Memory B cell (primary cell): Measurements from ENCODE around the gene KDM4B.
"Not testable (repeated sequence)": the region's sequence is repeated elsewhere in the genome, so short reads cannot be mapped to it uniquely, and the experiment has no call there.

Experiments
- ATAC-seq: fragments of 150-1000 bp; cut with Tn5 transposase; 2 replicates; pipeline ENCODE4 v1.10.0; 2021; ENCODE audit warnings: low read depth, mild to moderate bottlenecking, moderate library complexity
- DNase-seq, 2 donors: peaks; one replicate each; pipeline ENCODE4 v3.0.0; 2022; ENCODE audit warnings: low spot score in 2 of 2
- H3K27ac Mint-ChIP-seq: one replicate; pipeline ENCODE4 v1.8.0; 2022; ENCODE audit warnings: mild to moderate bottlenecking, moderate library complexity, mixed read lengths
- H3K27me3 Mint-ChIP-seq: one replicate; pipeline ENCODE4 v1.8.0; 2022; ENCODE audit warnings: mixed read lengths
- H3K36me3 Mint-ChIP-seq: one replicate; pipeline ENCODE4 v1.8.0; 2022; ENCODE audit warnings: mild to moderate bottlenecking, mixed read lengths
- H3K4me1 Mint-ChIP-seq: one replicate; pipeline ENCODE4 v1.8.0; 2022; ENCODE audit warnings: mixed read lengths
- H3K4me3 Mint-ChIP-seq: one replicate; pipeline ENCODE4 v1.8.0; 2022; ENCODE audit warnings: mild to moderate bottlenecking, moderate library complexity, mixed read lengths
- H3K9me3 Mint-ChIP-seq: one replicate; pipeline ENCODE4 v1.8.0; 2022; ENCODE audit warnings: mixed read lengths

Gene KDM4B

DNA sequence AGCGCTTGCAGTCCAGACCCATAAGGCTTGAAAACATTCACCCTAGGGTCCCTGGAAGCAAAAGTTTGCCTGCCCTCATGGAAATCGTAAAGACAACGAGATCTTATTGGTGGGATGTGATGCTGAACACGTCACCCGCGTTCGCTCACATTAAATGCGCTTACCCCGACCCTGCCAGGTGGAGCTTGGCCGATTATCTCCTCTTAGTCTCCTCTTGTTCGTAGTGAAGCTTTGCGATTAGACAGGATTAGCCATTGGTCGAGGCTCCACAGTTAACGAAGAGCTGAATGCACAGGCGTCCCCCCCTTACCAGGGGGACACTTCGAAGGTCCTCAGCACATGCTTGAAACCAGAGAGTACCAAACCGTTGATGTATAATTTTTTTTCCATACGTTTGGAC lies 16.0 kb upstream of the KDM4B start:
- Mint-ChIP-seq H3K4me3 (no peak overlapping the region), H3K27me3 (no peaks in the 10 kb centered on the region), H3K36me3 (no peaks in the 10 kb centered on the region), H3K27ac (no peak overlapping the region), H3K4me1 (no peaks in the 10 kb centered on the region), H3K9me3 (no peaks in the 10 kb centered on the region)
- no peak for ATAC-seq
- no peak for DNase-seq

DNA sequence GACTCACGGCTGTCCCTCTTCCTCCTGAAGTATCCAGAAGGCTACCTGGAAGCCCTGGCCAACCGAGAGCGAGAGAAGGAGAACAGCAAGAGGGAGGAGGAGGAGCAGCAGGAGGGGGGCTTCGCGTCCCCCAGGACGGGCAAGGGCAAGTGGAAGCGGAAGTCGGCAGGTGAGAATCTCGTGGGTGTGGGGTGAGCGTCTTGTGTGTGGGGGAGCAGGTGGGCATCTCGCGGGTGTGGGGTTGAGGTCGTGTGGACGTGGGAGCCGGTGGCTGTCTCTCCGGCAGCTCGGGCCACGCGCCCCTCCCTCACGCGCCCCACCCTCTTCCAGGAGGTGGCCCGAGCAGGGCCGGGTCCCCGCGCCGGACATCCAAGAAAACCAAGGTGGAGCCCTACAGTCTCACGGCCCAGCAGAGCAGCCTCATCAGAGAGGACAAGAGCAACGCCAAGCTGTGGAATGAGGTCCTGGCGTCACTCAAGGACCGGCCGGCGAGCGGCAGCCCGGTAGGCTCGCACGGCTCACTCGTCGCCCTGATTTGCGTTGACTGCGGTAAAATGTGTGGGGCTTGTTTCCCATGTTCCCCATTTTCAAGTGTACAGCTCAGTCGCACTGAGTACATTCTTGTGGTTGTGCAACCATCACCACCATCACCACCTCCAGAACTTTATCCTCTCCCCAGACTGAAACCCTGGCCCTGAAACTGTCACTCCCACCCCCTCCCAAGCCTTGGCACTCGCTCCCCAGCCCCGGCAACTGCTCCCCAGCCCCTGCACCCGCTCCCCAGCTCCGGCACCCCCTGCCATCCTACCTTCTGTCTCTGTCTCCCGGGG lies 14.4 kb upstream of the KDM4B start:
- H3K36me3 Mint-ChIP-seq, DNase-seq, H3K27me3 Mint-ChIP-seq, H3K27ac Mint-ChIP-seq, H3K9me3 Mint-ChIP-seq, H3K4me1 Mint-ChIP-seq, ATAC-seq, H3K4me3 Mint-ChIP-seq: not testable (repeated sequence)

DNA sequence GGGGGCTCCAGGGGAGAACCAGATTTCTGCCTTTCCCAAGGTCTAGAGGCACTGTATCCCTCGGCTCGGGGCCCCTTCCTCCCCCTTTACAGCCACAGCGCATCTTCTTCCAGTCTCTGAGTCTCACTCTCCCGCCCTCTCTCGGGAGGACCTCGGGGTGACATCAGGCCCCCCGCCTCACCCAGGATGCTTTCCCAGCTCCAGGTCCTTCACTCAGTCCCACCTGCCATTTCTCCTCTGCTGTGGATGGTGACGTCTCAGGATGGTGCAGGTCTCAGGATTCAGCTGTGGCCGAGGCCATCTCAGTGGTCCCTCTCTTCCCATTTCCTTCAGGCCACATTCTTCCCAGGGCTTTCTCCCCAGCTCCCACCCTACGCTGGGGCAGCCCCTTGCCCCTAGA lies 13.6 kb upstream of the KDM4B start:
- DNase-seq, result no peak
- H3K4me3 Mint-ChIP-seq, result no peak overlapping the region
- no peak for ATAC-seq
- H3K27me3 Mint-ChIP-seq, result no peaks in the 10 kb centered on the region
- no peaks in the 10 kb centered on the region for H3K36me3 Mint-ChIP-seq
- no peak overlapping the region for H3K27ac Mint-ChIP-seq
- H3K4me1 Mint-ChIP-seq, result peaks cover 4% of the 10 kb centered on the region
- no peaks in the 10 kb centered on the region for H3K9me3 Mint-ChIP-seq

DNA sequence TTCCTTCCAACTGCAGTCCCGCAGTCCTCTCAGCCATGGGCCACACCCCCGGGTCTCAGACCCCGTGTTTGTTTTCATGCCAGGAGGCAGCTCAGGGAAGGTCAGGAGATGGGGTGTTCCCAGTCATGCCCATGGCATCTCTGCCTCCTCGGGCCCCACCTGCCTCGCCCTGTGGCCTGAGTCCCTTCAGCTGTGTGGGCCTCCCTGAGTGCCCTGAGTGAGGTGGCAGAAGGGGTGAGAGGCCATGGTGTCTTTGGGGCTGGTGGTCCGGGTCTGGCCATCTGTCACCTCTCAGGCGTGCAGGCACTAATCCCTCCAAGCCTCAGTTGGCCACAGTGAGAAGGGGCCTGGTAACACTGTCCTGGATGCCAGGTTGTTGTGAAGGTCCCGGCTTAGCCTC lies 10.9 kb upstream of the KDM4B start:
- ATAC-seq (no peak), DNase-seq (no peak)
- no peaks in the 10 kb centered on the region for H3K36me3 Mint-ChIP-seq
- H3K27ac Mint-ChIP-seq, result no peak overlapping the region
- H3K27me3 Mint-ChIP-seq, result no peaks in the 10 kb centered on the region
- H3K9me3 Mint-ChIP-seq, result no peaks in the 10 kb centered on the region
- H3K4me3 Mint-ChIP-seq, result no peak overlapping the region
- peaks cover 4% of the 10 kb centered on the region for H3K4me1 Mint-ChIP-seq

DNA sequence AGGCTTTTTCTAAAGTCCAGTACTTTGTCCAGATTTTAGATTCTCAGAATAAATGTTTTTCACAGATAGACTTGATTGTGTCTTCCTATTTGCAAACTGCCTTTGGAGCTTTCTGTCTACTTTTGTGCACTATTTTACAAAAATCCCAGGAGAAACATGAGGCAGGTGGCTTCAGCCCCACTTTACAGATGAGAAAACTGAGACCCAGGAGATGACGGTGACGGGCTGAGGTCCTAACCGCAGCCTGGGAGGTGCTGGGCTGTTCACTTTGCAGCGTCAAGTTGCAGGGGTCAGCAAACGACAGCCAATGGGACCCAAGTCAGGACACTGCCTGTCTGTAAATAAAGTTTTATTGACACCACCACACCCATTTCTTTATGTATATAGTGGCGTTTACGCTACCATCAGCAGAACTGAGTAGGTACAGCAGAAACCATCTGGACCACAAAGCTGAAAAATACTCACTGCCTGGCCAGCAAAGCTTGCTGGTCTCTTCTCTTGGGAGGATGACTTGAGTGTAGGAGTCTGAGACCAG lies 6.8 kb upstream of the KDM4B start:
- Mint-ChIP-seq H3K9me3 (no peaks in the 10 kb centered on the region), H3K36me3 (no peaks in the 10 kb centered on the region)

DNA sequence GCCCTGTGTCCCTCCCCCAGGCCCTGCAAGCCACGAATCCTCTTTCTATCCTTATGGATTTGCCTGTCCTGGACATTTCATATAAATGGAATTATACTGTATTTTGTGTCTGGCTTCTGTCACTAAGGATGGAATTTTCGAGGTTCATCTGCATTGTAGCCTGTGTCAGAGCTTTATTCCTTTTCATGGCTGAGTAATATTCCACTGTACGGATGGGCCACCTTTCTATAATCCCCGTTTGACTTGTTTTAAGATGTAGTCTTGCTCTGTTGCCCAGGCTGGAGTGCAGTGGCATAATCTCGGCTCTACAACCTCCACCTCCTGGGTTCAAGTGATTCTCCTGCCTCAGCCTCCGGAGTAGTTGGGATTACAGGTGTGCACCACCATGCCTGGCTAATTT lies 3.9 kb upstream of the KDM4B start:
- DNase-seq, result no peak
- Mint-ChIP-seq H3K36me3 (no peaks in the 10 kb centered on the region), H3K27me3 (no peaks in the 10 kb centered on the region), H3K27ac (no peak overlapping the region), H3K9me3 (no peaks in the 10 kb centered on the region), H3K4me3 (no peak overlapping the region), H3K4me1 (peaks cover 8% of the 10 kb centered on the region)
- no peak for ATAC-seq

More for the DNA sequence above, 6.8 kb upstream of the KDM4B start:
- no peak for ATAC-seq
- no peak for DNase-seq
- no peaks in the 10 kb centered on the region for H3K27me3 Mint-ChIP-seq
- H3K27ac Mint-ChIP-seq, result no peak overlapping the region
- no peak overlapping the region for H3K4me3 Mint-ChIP-seq
- H3K4me1 Mint-ChIP-seq, result peaks cover 4% of the 10 kb centered on the region

DNA sequence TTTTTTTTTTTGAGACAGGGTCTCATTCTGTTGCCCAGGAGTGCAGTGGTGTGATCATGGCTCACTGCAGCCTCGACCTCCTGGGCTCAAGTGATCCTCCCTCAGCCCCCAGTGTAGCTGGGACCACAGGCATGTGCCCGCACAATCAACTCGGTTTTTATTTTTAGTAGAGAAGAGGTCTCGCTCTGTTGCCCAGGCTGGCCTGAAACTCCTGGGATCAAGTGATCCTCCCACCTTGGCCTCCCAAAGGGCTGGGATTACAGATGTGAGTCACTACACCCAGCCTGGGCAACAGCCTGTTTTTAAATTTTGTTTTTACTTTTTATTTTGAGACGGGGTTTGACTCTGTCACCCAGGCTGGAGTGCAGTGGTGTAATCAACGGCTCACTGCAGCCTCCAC lies 2.3 kb upstream of the KDM4B start:
- peaks cover 22% of the 10 kb centered on the region for H3K4me1 Mint-ChIP-seq
- no peaks in the 10 kb centered on the region for H3K36me3 Mint-ChIP-seq
- ATAC-seq, result no peak
- H3K9me3 Mint-ChIP-seq, result no peaks in the 10 kb centered on the region
- H3K27ac Mint-ChIP-seq, result no peak overlapping the region
- H3K4me3 Mint-ChIP-seq, result no peak overlapping the region
- no peaks in the 10 kb centered on the region for H3K27me3 Mint-ChIP-seq
- no peak for DNase-seq

DNA sequence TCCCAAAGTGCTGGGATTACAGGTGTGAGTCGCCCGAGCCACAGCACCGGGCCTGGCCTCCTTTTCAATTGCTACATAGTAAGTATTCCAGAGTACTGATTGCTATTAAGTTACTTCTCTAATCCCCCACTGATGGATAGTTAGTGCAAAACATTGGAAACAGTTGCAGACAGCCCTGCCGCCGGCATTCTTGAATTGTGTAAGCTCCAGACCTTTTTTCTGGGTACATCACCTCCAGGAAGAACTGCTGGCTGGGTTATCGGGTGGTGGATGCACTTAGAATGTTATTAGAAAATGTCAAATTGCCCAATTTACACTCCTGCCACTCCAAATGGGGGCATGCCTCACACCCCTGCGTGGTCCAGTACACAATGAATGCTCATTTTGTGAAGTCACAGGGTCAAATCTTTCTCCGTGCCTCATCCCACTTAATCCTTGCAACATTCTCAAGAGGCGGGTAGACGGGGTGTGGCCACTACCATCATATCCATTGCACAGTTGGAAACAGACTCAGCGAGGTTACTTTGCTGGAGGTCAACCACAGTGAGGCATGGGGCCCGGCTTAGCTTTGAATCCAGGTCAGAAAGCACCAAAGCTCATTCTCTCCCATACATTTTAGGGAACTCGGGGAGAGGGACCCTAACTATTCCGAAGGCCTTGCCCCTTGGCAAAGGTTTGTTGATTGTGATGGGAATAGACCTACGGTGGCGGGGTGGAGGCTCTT lies 1.0 kb upstream of the KDM4B start:
- ATAC-seq, result no peak
- H3K4me3 Mint-ChIP-seq, result peak overlapping the region; percentile 84

DNA sequence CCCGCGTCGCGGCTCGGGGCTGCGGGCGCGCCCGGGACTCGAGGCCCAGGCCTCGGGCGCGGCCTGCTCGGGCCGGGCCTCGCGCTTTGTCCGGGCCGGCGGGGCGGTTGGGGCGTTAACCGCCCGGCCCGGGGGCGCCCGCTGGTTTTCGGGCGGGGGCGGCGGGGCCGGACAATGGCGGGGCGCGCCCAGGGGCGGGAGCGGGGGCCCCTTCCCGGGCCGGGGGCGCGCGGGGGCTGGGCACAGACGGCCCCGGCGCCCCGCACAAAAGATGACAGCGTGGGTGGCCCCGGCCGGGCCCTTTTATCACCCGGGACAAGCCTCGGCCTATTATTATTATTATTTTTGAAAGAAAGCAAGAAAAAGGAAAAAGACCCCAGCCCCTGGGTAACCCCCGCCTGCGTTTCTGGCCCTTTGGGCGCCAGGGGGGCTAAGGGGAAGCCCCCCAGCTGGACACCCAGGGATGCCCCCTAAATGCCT lies 419 bp downstream of the KDM4B start:
- Mint-ChIP-seq H3K9me3 (no peaks in the 10 kb centered on the region), H3K27me3 (no peaks in the 10 kb centered on the region), H3K27ac (peak overlapping the region; percentile 87), H3K4me1 (peaks cover 26% of the 10 kb centered on the region), H3K4me3 (peak overlapping the region; percentile 91), H3K36me3 (no peaks in the 10 kb centered on the region)
- ATAC-seq (no peak), DNase-seq (no peak)

More for the DNA sequence above, 1.0 kb upstream of the KDM4B start:
- no peak for DNase-seq
- Mint-ChIP-seq H3K27ac (peak overlapping the region; percentile 87), H3K4me1 (peaks cover 25% of the 10 kb centered on the region), H3K27me3 (no peaks in the 10 kb centered on the region), H3K9me3 (no peaks in the 10 kb centered on the region), H3K36me3 (no peaks in the 10 kb centered on the region)

DNA sequence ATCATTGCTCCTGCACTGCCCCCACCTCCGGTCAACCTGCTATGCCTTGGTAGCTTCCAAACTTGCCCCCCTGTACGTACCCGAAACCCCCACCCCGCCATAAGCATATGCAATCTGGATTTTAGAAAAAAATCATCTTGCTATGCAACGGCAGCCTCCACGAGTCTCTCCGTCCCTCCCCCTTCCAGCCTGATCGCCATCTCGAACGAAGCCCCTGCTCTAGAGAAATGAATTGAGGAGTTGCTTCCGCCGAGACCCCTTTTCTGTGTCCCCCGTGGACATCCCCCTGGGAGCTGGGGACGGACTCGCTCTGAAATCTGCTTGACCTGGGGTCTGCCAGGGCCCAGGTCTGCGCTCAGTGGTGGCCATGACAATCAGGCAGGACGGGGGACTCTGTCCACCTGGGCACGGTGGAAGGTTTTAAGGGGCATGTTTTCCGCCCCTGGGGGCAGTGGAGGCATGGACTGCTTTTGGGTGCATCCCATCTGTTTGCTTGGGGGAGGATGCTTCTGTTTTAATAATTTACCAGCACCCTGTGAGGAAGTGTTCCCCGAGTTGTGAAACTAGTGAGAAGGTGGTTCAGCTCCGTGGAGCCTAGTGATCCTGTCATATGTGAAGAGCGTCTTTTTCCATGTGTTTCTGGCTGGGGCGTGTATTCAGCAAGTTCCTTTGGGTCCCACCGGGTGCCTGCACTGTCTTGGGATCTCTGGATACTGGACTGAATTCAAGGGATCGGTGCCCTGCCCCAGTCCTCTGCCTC lies 1.0 kb downstream of the KDM4B start:
- ATAC-seq, result no peak
- Mint-ChIP-seq H3K4me3 (peak overlapping the region; percentile 91), H3K9me3 (no peaks in the 10 kb centered on the region), H3K4me1 (peaks cover 29% of the 10 kb centered on the region), H3K27me3 (no peaks in the 10 kb centered on the region), H3K27ac (peak overlapping the region; percentile 85), H3K36me3 (no peaks in the 10 kb centered on the region)
- DNase-seq, result no peak

DNA sequence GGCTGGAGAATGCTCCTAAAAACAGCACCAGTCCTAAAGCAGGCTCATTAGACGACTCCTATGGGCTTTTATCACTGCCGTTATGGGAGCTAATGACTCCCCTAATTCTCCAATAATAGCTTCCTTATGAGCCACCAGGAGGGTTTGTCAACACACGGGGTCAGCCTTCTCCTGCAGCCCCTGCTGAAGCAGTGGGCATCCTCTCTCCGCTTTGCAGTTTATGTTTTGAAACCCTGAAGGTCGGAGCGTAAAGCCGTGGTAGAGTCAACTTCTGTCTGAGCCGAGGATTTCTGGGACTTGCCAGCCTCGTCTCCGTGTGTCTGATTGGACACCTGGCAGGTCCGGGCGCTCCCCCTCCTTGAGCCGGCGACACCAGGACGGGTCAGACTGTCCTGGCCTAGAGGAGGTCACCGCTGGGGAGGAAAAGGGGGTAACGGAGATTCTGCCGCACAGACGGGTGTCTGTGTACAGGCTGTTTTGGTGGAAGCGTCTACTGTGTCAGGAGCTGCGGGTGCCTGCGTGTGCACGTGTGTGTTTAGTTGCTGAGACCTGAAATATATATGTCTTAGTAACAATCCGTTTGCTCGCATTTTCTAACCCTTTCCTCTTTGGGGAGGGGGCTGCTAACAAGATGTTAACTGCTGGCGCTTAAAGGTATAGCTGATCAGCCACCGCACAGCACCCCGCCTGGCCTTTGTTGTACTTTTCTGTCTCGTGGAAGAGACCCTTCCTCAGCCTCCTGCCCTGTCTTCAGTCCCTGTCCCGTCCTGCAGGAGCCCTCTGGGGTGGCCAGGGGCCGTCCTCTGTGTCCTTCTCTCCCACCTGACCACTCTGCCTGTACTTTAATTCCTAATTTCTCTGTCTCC lies 1.9 kb downstream of the KDM4B start:
- no peaks in the 10 kb centered on the region for H3K27me3 Mint-ChIP-seq
- H3K4me1 Mint-ChIP-seq, result peaks cover 29% of the 10 kb centered on the region
- no peaks in the 10 kb centered on the region for H3K36me3 Mint-ChIP-seq
- DNase-seq, result no peak
- H3K27ac Mint-ChIP-seq, result peak overlapping the region; percentile 85
- H3K4me3 Mint-ChIP-seq, result peak overlapping the region; percentile 91
- no peaks in the 10 kb centered on the region for H3K9me3 Mint-ChIP-seq
- ATAC-seq, result no peak

DNA sequence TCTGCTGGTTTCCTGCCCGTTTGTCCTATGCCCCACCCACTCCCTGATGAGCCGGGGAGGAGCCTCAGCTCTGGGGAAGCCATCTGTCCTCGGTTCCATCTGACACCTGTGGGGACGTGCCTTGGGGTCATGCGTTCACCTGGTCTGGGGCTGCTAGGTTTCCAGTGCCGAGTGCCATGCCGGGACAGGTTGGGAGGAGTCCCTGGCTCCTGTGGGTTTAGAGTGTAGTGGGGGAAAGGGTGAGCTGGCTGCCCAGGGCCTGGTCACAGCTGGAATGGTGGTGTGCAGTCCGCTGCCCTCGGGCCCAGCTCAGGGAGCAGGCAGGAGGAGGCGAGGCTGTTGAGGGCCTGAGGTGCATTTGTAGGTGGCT lies 2.5 kb downstream of the KDM4B start:
- ATAC-seq (no peak), DNase-seq (no peak)
- peaks cover 29% of the 10 kb centered on the region for H3K4me1 Mint-ChIP-seq
- H3K27me3 Mint-ChIP-seq, result no peaks in the 10 kb centered on the region
- no peaks in the 10 kb centered on the region for H3K36me3 Mint-ChIP-seq
- peak overlapping the region; percentile 61 for H3K4me3 Mint-ChIP-seq
- H3K27ac Mint-ChIP-seq, result peak overlapping the region; percentile 19
- no peaks in the 10 kb centered on the region for H3K9me3 Mint-ChIP-seq

DNA sequence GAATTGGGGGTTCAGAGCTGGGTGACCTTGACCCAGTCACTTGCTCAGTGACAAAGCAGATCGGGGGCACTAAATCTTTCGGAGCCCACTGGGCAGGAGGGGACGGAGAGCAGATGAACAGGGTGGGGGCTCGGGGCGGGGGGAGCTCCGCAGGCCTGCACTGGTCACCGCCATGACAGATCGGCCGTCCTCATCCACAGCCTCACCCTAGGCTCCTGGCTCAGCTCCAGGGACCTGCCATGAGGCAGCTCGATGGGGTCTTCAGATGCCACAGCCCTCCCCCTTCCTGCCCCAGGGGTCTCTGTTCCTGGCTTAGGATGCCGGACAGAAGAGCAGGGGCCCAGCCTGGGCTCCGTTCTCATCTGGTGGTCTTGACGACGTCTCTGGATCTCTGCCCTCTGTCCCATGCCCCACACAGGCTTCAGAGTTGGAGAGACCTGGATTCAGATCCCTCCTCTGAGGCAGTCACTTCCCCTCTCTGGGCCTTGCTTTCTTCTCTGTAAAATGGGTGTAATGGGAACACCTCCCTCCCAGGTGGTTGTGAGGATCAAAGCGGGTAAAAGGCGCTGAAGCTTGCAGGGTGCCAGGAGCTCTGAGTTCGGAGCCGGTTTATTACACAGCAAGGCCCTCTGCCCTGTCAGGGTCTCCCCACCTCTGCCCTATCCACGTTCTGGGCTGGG lies 3.0 kb downstream of the KDM4B start:
- ATAC-seq (no peak), DNase-seq (no peak)
- no peaks in the 10 kb centered on the region for H3K27me3 Mint-ChIP-seq
- H3K4me1 Mint-ChIP-seq, result peaks cover 31% of the 10 kb centered on the region
- no peak overlapping the region for H3K4me3 Mint-ChIP-seq
- no peaks in the 10 kb centered on the region for H3K9me3 Mint-ChIP-seq
- H3K27ac Mint-ChIP-seq, result no peak overlapping the region
- peaks cover 2% of the 10 kb centered on the region for H3K36me3 Mint-ChIP-seq
